HG03520 (cell line): ENCODE measurements around the gene CORO1C.

Experiments
- ATAC-seq: cut with Tn5 transposase; IDR thresholded peaks from one replicate; pipeline ENCODE4 v1.9.1; 2021; ENCODE audit warnings: mild to moderate bottlenecking, moderate library complexity; ENCODE audit not compliant: unreplicated experiment

CORO1C gene

DNA sequence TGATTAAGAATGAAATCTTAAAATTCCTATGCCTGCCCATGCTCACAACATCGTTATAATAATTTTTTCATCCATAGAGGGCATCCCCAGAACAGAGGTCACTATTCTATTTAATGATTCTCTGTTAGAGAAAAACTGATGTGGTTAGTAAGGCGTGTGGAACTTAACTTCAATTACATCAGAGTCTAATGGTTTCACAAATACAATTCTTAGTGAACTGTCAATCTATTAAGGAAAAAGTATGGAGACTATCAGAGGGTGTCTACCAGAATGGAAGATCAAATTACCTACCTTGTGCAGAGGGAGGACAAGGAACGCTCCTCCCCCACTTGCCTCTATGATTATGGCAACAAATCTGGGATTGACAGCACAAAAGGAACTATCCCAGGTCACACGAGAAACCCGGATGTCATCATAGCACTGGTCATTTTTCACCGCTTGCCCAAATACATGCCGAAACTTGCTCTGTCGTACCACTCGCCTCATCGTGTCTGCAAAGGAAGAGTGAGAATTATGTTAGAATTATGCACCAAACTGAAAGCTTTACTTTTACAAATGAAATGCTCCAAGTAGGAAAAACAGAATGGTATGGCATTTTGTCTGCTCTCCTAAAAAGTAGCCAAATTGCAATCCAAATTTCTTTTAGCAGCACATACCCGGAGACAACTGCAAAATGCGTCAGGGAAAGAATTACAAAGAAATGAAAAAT, 30.3 kb downstream of the CORO1C start:
- ATAC-seq, result no peak

DNA sequence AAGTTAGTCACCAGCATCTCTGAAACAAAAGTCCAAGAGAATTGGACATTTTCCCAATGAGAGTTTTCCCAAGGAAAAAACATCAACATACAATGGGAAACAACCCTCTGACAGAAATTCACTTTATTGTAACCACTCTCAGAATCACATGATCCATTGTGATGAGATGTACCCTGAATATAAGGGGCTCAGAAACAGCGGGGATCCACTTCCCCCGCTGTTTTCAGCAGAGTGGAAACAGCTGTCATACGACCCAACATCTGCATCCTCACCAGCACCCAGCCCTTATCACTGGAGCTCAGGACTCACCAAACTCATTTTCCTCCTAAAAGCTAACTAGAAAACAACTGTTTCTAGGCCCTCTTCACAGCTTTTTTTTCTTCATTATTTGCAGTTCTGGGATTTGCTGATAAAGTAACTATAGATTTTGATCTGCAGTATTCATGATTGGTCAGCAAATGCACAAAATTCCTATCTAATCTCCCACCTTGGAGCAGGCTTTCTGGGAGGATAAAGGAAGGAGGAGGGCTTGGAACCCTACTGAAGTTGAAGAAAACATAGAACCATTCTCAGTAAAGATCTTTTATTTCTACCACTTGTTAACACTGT, 31.3 kb downstream of the CORO1C start:
- ATAC-seq, result no peak

DNA sequence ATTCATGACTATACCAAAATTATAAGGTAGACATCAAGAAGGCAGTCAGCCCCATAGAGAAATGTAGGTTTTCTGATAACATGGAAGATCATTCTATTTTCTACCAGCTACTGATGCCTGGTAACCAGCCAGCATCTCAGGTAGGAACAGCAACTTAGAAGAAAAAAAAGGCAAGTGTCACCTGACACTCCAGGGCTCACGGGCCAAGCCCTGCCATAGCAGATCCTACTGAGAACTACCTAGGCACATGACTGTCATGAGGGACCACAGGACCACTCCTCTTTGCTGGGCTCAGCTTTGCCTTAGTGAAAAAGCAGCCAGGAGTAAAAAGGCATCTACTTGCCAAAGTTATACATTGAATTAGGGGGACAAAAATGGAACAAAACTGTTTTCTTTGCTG, 33.4 kb downstream of the CORO1C start:
- no peak for ATAC-seq

DNA sequence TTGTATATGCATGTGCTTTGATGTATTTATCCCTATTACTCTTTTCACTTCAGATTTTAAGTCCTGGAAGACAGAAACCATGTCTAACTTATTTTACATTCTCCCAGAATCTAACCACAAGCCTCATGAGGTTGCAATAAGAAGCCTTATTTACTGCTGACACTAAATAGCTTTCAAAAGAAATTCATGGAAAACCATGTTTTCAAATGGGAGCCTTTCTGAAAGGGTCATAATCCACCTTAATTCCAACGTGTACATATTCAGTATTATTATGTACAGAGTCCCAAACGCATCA, 34.4 kb downstream of the CORO1C start:
- ATAC-seq, result no peak

DNA sequence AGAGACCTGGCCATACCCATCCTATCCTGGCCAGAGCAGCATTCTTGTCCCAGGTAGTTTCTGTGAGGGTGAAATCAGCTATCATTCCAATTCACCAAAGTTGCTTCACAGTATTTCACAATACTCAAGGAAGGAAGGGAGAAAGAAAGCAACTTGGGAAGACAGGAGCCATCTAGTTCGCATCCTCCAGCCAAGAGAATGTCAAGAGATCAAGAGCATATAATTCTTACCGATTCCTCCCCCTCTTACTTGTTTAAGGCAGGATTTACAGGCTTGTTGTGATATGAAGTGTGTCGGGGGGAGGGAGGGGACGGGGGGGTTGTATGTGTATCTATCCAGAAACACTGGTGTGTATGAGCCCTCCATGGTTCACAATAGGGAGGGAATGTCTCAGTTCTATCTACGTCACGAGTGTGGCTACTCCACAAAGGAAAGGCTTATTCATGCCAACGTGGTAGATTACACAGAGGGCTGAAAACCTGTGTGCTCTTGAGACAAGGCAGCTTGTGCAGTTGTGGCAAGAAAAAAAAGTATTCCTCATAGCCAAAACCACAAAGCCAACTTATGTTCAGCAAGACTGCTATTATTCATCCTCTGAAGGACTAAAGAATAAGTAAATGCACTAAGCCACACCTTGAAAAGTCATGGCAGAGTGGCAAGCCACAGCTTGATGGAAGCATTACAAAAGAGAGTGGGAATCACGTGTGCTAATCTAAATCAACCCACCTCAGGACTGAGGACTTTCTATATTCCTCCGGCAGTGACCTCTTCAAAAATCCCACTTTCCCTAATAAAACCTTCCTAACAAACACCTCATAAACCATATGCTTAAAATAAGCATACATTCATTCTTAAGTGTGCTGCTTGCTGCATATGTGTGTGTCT, 35.0 kb downstream of the CORO1C start:
- no peak for ATAC-seq

DNA sequence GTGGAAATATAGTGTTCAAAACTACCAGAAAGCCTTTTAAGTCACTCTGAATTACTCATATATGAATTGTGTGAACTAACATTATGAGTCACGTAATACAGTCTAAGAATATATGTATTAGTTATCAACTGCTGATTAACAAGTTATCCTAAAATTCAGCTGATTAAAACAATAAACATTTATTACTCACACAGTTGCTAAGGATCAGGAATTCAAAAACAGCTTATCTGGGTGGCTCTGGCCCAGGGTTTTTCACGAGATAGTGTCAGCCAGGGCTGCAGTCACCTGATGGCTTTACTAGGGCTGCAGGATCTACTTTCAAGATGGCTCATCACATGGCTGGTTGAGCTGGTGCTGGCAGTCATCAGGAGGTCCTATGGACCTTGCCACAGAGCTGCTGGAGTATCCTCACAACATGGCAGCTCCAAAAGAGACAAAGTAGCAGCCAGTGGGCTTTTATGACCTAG, 36.5 kb downstream of the CORO1C start:
- ATAC-seq, result no peak

DNA sequence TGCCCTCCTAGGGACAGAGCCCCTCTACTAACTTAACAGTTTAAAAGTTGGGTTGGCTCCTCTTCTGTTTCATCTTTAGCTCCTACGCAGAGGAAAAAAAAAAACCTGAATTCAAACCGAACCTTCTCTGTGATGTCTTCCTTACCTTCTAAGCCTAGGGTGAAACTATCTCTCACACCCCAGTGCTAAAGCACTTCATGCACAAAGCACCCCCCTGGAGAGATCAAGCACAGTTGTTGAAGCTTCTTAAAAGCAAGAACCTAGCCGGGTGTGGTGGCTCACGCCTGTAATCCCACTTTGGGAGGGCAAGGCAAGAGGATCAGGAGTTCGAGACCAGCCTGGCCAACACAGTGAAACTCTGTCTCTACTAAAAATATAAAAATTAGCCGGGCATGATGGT, 37.6 kb downstream of the CORO1C start:
- no peak for ATAC-seq

DNA sequence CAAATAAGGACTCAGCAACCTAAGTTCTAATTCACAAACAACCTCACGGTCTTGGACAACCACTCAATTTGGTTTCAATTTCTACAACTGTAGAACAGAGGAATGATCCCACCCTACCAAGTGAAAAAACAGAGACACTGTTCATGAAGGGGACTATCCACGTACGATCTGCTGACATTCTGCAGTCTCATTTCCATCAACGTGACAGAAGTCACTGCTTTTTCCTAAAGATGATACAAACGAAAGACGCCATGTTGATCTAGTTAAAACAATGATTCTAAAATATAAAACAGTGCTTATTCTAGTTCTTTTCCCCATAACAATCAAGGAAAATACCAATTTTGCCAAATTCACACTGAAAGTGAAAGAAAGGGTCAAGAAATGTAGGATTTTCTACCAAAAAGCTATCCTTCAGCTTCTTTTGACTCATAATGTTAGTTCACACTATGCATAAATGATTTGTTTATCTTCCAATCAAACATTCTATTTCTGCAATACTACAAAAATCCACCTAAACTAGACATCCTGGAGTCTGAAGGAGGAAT, 38.1 kb downstream of the CORO1C start:
- no peak for ATAC-seq

DNA sequence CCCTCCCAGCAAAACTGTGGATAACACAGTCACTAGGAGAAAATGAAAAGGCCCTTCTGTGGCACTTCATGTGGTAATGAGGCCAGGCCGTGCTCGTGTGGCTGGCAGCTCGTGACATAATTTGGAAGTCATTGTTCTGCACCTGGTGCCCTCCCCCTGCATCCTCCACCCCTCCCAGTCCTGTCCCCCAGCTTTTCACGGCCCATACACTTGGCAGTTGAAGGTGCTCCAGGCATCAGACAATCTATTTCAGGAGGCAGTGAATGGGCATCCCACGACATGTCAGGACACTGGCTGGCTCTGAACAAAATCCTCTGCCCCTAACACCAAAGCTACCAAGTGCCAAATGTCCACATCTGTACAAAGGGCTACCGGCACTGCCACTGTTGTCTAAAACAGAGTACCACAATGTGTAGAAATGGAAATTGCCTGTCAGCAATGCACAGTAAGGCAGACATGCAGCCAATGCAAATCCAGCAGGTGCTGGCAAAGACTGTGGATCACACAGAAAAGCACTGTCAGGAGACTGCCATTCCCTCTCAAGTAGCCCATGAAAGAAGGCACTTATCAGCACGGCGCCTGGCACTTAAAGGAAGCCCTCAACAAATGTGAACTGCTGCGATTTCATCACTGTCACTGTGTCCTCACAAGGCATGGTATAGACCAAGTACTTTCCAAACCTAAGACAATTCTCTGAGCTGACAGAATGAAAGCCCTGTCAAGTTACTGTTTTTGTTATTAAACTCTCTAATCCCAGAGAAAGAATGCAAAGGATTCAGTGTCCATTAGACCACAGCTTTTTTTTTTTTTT, 39.1 kb downstream of the CORO1C start:
- ATAC-seq, result peak; percentile 3

DNA sequence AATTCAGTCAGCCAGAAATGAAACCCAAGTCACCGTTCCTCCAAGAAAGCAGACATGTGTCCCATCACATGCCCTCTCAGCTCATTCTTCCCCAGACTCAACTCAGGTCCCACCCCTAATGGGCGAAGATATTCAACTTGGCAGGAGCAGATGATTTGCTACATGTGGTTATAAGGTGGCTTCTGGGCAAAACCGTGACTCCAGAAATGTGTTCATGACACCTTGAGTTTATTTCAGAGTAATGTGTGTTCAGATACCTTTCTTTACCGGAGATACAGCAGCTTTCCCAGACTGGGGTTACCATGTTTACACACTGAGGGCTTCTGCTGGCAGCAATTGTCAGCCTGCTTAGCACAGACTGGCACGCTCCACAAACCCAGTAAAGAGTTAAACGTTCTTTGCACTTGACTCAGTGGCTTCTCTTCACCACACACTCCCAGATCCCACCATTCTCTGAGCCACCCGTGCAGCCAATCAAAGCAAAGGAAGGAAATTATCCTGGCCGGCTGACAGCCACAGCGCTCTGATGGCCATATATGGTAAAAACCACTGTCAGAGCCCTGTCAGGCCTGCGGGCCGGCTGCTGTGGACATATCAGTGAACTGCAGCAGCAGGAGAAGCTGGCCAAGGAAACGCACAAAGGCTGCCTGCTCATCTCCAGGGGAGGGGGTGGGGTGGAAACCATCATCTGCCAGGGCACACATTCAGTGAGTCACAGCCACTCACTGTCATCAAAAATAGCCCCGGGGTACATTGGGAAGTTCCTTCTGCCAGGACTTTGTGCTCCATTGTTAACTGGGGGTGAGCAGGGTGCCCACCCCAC, 39.9 kb downstream of the CORO1C start:
- peak; percentile 65 for ATAC-seq

DNA sequence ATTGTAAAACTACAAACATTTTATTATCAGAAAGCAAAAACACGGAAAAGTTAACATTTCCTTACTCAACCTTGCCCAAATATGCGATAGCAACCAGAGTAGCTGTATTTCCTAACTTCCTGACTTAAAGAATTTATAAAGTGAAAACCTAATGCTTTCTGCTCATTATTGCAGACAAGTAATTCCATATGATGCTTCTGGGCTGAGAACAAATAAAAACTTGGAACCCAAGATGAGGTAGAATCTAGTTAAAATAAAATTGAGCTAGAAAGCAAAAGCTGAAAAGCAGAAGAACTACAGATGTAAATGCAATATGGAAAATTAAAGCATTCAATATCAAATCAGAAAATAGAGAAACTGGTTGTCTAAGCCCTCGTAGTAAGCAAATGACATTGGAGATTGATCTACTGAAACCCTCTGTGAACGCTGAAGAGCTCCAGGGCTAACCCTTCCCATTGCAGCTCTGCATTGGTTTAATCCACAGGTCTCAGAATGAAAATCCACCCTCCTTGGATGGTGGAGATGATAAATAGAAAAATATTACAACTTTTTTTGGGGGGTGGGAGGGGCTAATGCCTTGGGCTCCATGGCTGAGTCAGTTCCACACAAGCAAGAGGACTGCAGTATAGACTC, 40.7 kb downstream of the CORO1C start:
- ATAC-seq, result no peak

DNA sequence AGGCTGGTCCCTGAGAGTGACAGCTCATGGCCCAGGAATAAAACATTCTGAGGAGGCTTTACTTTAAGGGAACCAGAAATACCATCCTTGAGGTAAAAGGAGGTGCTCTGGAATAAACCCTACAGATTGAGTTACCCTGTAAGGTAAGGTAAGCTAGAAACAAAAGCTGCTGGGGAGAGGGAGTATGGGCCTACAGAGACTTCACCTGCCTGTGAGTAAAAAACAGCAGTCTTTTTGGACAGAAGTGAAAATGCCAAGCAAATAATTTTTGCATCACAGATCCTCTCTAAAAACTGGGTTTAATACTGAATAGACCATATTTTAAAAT, 41.2 kb downstream of the CORO1C start:
- ATAC-seq, result no peak

DNA sequence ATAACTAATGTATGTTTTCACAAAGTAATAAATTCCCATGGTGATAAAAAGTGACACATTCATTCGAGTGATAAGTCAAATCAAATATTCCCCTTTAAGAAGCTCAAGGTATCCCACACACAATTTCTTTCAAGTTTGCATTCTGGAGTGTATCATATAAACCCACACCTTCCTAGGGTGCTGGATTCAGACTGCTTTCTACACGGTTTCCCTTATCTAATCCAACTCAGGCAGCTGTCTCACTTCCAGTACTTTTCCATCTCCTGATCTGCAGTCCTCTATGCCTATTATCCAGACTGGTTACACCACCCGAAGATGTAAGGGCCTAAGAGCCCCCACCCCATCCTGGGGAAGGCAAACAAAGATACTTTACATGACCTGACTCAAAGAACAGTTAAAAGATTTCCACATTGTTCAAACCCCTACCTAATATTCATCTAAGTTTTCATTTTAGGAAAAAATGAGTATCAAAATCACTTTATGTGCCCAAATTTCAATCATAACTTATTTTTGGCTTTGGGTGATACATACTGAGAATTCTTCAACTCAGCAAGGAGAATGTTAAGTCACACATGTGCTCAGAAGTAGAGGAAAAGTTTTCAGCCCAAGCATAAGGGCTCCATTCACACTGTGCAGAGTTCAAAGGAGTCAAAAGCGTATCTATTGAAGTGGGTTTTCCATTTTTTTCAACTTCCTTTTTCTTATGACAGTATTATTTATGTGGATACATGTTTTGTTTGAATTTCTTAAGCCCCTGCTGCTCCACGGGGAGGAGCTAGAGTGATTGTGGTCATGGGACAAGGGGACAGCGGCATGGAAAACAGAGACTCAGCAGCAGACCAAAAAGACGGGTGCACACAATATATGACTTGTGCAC, 41.8 kb downstream of the CORO1C start:
- ATAC-seq, result no peak

DNA sequence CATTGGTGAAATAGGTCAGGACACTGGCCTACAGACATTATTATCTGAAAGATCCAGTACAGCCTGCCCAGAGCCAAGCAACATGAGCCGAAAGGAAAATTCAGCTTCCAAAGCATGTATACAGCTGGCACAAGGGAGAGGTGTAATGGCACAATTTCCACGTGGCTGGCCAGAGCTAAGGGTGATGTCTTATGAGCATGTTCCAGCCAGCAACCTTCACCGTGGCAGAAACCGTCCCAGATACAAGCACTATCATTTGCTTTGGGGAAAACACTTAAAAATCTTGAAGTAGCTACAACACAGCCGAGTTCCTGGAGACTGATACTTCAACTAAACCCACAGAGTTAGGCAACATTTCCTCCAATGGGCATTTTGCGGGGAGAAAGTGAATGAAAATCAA, 44.5 kb downstream of the CORO1C start:
- no peak for ATAC-seq

DNA sequence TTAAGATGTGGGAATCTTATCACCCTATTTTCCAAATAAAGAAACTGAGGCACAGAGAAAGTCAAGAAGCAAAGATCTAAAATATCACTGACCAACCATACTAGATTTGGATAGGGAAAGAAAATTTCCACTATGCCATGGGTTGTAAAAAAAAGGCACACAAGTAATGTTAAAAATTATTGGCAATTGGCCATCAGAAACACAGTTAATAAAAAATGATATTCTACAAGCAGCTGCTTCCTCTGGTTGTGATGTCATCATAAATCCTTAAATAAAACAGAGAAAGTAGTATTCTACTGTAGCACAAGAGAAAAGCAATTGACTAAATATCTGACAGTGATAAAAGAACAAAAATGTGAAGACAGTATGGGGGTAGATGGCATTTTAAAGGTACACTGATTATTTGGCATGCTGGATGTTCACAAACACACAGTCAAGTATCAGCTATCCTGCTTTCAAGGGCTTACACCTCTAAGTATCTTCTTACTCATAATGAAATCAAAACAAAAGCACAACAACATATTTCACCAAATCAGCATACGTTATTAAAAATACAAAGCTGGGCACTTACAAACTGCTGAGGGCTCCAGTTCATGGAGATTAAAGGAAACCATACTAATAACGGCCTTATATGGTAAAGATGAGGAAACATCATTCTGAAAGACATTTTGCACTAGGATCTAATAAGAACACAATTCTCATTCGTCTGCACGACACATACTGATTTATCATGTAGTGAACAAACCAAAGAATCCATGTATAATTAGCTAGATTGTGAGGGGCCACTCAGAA, 45.7 kb downstream of the CORO1C start:
- ATAC-seq, result no peak

DNA sequence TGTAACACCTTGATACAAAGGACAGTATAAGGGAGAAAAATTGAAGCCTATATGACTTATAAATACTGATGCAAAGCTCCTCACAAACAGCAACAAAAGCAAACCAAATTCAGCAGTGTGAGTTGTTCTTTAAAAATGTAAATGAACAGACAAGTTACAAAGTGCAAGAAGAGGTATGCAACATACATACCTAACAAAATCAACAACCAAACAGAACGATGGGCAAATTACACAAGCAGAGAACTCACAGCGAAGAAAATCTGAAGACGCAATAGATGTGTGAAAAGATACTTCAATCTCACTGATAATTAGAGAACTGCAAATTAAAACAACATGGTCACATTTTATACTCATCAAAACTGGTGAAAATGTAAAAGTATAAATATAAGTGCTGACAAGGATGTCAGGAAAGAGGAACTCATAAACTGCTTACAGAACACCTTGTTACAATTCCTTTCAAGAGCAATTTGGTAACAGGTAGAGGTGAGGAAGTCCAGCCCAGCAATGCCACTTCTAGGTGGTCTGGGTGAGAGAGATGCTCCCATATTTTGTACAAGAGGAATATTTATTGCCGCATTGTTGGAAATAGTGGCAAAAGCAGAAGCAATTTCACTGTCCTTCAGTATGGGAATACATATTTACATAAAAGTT, 47.3 kb downstream of the CORO1C start:
- no peak for ATAC-seq

DNA sequence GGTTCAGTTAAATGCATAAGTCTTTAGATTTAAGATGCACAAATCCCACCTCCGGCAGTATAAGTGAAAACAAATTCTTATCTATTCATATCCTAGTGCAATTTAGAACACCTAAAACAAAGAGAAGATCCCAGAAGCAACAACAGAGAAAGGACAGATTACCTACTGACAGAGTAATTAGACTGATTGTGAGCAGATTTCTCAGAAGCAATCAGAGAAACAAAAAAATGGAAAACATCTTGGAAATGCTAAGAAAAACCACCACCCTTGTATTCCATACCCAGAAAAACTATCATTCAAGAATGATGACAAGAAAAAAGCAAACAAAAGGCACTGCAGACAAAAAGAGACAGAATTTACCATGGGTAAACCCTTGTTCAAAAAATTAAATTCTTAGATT, 50.0 kb downstream of the CORO1C start:
- ATAC-seq, result no peak
